Activated CD4-positive, alpha-beta T cell treated with anti-CD3 and anti-CD28 coated beads, Interleukin-2, Interleukin-6, amounts not matched to agents 100 ng/mL and 50 ng/mL, durations not matched to agents 16 hours and 8 hours (primary cell): Measurements from ENCODE around the gene HESX1.
A peak's percentile ranks its signal among the peaks of the same experiment; 100 is the strongest.

ENCODE experiments used
- DNase-seq: peaks from one replicate; pipeline ENCODE4 v3.0.0-alpha.2; 2020

The HESX1 gene

GRCh38 chr3:57166660-57167059 lies 33.1 kb downstream of the HESX1 start:
- DNase-seq = no peak

GRCh38 chr3:57165641-57166040 lies 34.1 kb downstream of the HESX1 start:
- DNase-seq = no peak

- DNase-seq = peak; percentile 68
Measured at GRCh38 chr3:57164657-57165573, 34.9 kb downstream of the HESX1 start, which contains the start of gene IL17RD. Gene IL17RD, minus strand, starts transcription at chr3:57165353. Its CDS starts 67 bp downstream, at chr3:57165286.

- peak; percentile 3 for DNase-seq
Measured at GRCh38 chr3:57164217-57164656, 35.5 kb downstream of the HESX1 start.

- no peak for DNase-seq
Measured at GRCh38 chr3:57163751-57164150, 36.0 kb downstream of the HESX1 start.

GRCh38 chr3:57161915-57162314 lies 37.9 kb downstream of the HESX1 start:
- no peak for DNase-seq

GRCh38 chr3:57160765-57161538 lies 38.8 kb downstream of the HESX1 start:
- no peak for DNase-seq

GRCh38 chr3:57160076-57160764 lies 39.6 kb downstream of the HESX1 start:
- no peak for DNase-seq

GRCh38 chr3:57158813-57159738 lies 40.7 kb downstream of the HESX1 start:
- peak; percentile 27 for DNase-seq

- DNase-seq = no peak
Measured at GRCh38 chr3:57158325-57158724, 41.5 kb downstream of the HESX1 start.

GRCh38 chr3:57157545-57157944 lies 42.2 kb downstream of the HESX1 start:
- no peak for DNase-seq

GRCh38 chr3:57155310-57155643 lies 44.5 kb downstream of the HESX1 start:
- DNase-seq = no peak

- no peak for DNase-seq
Measured at GRCh38 chr3:57154470-57155309, 45.1 kb downstream of the HESX1 start.

- no peak for DNase-seq
Measured at GRCh38 chr3:57152151-57153143, 47.3 kb downstream of the HESX1 start.

GRCh38 chr3:57151749-57152148 lies 48.0 kb downstream of the HESX1 start:
- DNase-seq = no peak

GRCh38 chr3:57151021-57151449 lies 48.7 kb downstream of the HESX1 start:
- DNase-seq = no peak

- no peak for DNase-seq
Measured at GRCh38 chr3:57150113-57150581, 49.6 kb downstream of the HESX1 start.
